BJ (cell line): ENCODE data around the gene TANGO2. TPM values are rescaled to one million over a fixed set of nuclear protein-coding genes. Genes with fewer than 3 reads are reported as not detected.

Experiments used
- CTCF ChIA-PET: fragments of 350-600 bp; formaldehyde crosslinking; extraction: SDS; loops from one replicate; lab custom pipeline; 2021; ENCODE audit warnings: antibody characterized with exemption, inconsistent platforms; lab: Yijun Ruan, JAX
- POLR2A ChIA-PET: fragments of 300-600 bp; sonication (Branson Sonifier 250); formaldehyde crosslinking; extraction: SDS; loops from one replicate; lab custom pipeline; 2021; ENCODE audit warnings: antibody characterized with exemption; lab: Charles Lee
- DNase-seq: peaks from one replicate; pipeline ENCODE4 v3.0.0-alpha.2; 2011; ENCODE audit warnings: low read depth
- H3K27me3 ChIP-seq: 2 replicates; pipeline ENCODE4 v1.6.0; 2011; ENCODE audit warnings: low read length; ENCODE audit not compliant: control insufficient read depth, insufficient read depth
- H3K36me3 ChIP-seq: 2 replicates; pipeline ENCODE4 v1.5.1; 2011; ENCODE audit warnings: low read length; ENCODE audit not compliant: control insufficient read depth, insufficient read depth
- H3K4me3 ChIP-seq: 2 replicates; pipeline ENCODE4 v1.5.1; 2011; ENCODE audit warnings: low read depth, mild to moderate bottlenecking, control low read depth, low read length
- CTCF ChIP-seq: IDR thresholded peaks from 2 replicates; pipeline ENCODE4 v1.5.1; 2011; ENCODE audit warnings: low read depth, mild to moderate bottlenecking, control low read depth, inconsistent platforms, low read length, moderate library complexity; ENCODE audit not compliant: insufficient read depth
- polyA plus RNA-seq: library from polyadenylated mRNA; depleted of rRNA; stranded (reverse); fragments of >200 nt; gene quantifications from 2 replicates; pipeline ENCODE4 v1.2.3, GENCODE V29; 2011

The TANGO2 gene
- polyA plus RNA-seq, 1 experiment: 51.7 TPM

- H3K36me3 ChIP-seq: peaks cover 16% of the 10 kb centered on the region
- TF ChIP-seq CTCF: no peak
- ChIA-PET POLR2A (no interaction called here), CTCF (interaction anchor here (0.9 to 7.2 kb wide), 5 partner anchors 8 to 244 kb away, joined by 3 to 97 read pairs (median 4); no protein-coding TSS in a partner anchor)
- no peak for DNase-seq
- H3K4me3 ChIP-seq: no peak overlapping the region
- no peaks in the 10 kb centered on the region for H3K27me3 ChIP-seq
Measured at GRCh38 chr22:19973551-19974267, 47.2 kb upstream of the TANGO2 start.

- TF ChIP-seq CTCF: no peak
- ChIA-PET POLR2A (no interaction called here), CTCF (interaction anchor here (1.1 to 1.6 kb wide), 5 partner anchors 9 to 243 kb away, joined by 3 to 5 read pairs (median 4); no protein-coding TSS in a partner anchor)
- no peak for DNase-seq
- no peak overlapping the region for H3K4me3 ChIP-seq
- peaks cover 13% of the 10 kb centered on the region for H3K36me3 ChIP-seq
- no peaks in the 10 kb centered on the region for H3K27me3 ChIP-seq
Measured at GRCh38 chr22:19974268-19974861, 46.5 kb upstream of the TANGO2 start.

- POLR2A ChIA-PET: no interaction called here
- CTCF ChIA-PET: interaction anchor here (1.1 to 1.6 kb wide), 3 partner anchors 10 to 244 kb away, joined by 3 to 5 read pairs (median 4); no protein-coding TSS in a partner anchor
- no peak for TF ChIP-seq CTCF
Measured at GRCh38 chr22:19974935-19975706, 45.8 kb upstream of the TANGO2 start.

DNA sequence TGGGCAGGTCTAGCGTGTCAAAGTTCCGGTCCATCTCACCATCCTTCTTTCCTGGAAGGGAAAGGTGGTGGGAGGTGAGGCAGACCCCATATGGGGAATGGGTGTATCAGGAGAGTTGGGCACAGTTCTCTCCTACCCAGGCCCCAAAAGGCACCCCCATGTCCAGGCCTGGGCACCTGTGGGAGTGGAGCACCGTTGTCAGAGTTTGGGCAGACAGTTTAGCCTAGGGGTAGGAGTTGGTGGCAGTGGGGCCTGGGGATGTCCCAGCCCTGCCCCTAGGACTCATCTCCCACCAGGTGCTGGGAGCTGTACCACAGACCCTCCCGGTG is 45.2 kb upstream of the TANGO2 start:
- ChIA-PET CTCF (interaction anchor here (1.3 to 1.6 kb wide), 2 partner anchors 38 to 245 kb away, joined by 3 to 5 read pairs; no protein-coding TSS in a partner anchor), POLR2A (no interaction called here)
- peaks cover 8% of the 10 kb centered on the region for H3K36me3 ChIP-seq
- no peaks in the 10 kb centered on the region for H3K27me3 ChIP-seq
- H3K4me3 ChIP-seq: no peak overlapping the region
- no peak for TF ChIP-seq CTCF
- DNase-seq: no peak

More at GRCh38 chr22:19974935-19975706, 45.8 kb upstream of the TANGO2 start:
- H3K4me3 ChIP-seq: no peak overlapping the region
- peaks cover 10% of the 10 kb centered on the region for H3K36me3 ChIP-seq
- H3K27me3 ChIP-seq: no peaks in the 10 kb centered on the region
- DNase-seq: no peak

GRCh38 chr22:19976671-19977070 is 44.2 kb upstream of the TANGO2 start:
- Histone ChIP-seq H3K36me3 (peaks cover 4% of the 10 kb centered on the region), H3K27me3 (no peaks in the 10 kb centered on the region), H3K4me3 (no peak overlapping the region)
- POLR2A ChIA-PET: no interaction called here
- TF ChIP-seq CTCF: no peak
- no peak for DNase-seq
- CTCF ChIA-PET: interaction anchor here (1.9 kb wide), 1 partner anchor 37 kb away, joined by 4 read pairs; no protein-coding TSS in a partner anchor
